Right lung (tissue), 5 donors: Measurements from ENCODE around the gene DYNLT4. TPM values are rescaled to one million over a fixed set of nuclear protein-coding genes. Genes with fewer than 3 reads are reported as not detected.
"Not testable (repeated sequence)": the region's sequence is repeated elsewhere in the genome, so short reads cannot be mapped to it uniquely, and the experiment has no call there.

Experiments used
- DNase-seq, 2 donors: peaks; one replicate each; pipeline ENCODE4 v3.0.0-alpha.2; 2013
- polyA plus RNA-seq, 5 donors: library from polyadenylated mRNA; unstranded; fragments of 120-200 nt; gene quantifications; one replicate each; pipeline versions ENCODE4 v1.2.1 to v1.2.3, GENCODE V29; 2013; ENCODE audit warnings: inconsistent platforms in 1 of 5, low replicate concordance in 1 of 5; ENCODE audit not compliant: insufficient read length in 5 of 5, insufficient read depth in 1 of 5

DYNLT4 gene
- polyA plus RNA-seq, 5 donors, result 0.34 to 2.0 (median 0.74) TPM

DNA sequence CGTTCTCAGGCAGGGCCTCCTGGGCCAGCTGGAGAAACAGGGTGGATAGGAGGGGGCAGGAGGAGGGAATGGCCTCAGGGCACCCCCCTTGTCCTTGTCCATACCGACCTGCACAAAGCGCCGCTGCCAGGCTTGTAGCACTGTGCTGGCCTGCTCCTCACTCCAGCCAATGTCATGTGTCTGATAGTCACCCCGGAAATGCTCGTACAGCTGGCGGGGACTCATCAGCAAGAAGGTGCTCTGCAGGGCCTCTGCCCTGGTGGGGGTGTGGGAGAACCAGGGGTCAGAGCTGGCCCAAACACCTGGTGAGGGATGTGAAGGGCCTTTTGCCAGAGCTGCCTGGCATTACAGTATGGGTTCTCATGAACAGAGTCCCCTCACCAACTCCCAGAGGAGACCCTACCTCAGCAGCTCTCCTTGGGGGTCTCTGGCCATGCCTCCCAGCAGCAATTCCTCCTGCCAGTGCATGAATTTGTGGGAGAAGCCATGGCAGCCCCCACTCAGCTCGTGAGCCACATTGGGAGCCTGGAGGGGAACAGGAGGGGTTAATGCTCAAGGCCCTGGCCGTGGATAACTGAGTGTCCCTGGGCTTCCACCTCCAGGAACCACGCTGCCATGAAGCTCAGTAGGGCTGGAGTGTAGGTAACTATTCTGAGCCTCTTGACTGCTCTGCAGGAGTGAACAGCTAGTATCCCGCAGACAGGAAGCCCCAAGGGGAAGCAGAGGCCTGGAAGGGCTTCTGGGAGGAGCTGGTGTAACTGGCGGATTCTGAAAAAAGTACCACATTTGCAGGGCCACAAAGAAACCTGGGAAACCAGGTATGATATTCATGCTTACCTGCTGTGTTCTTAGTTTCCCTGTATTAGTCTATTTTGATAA lies 22.6 kb upstream of the DYNLT4 start:
- no peak for DNase-seq

DNA sequence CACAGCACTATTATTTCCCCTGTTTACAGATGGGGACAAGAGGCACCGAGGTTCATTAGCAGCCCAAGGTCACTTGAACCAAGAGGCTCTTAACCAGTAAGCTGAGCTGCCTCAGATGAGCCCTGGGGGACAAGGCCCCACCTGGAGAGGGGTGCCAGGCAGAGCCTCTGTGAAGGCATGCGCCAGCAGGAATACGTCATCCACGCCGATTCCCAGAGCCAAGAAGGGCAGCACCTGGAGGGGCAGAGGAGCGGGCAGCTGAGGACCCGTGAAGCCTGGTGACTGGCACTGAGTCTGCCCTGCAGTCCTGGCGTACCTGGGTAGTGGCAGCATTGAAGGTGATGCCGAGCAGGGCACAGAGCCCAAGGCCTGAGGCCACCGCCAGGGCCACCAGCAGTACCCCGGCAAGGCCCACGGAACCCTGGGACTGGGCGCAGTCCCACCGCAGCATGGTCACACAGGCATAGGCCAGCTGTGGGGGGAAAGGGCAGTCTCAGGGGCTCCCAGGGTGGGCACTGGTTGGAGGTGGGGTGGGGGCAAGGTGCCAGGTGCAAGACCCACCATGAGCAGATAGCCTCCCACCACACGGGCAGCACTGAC lies 21.8 kb upstream of the DYNLT4 start:
- no peak for DNase-seq

DNA sequence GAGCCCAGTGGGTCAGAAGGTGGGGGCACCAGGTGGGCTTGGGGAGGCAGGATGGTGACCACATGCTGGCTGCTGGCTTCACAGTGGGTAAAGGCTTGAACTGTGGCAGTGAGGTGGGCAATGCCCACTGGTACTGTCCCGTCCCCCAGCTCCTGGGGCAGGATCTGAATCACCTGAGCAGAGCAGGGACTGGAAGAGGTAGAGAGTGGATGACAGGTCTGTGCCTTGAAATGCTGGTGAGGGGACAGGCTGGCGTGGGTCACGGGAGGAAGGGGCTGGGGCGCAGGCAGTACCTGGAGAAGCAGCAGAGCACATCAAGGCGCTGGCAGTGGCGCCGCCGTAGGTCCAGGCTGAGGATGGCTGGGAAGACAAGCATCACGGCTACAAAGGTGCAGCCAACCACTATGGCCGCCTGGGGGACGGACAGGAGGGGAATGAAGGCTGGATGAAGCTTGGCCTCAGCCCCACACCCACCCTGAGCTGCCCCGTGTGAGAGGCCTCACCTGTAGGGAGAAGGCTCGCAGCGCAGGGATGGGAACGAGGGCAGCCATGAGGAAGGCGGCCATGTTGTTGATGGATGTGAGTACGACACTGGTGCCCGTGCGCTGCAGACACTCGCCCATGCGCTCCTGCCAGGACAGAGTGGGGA lies 21.0 kb upstream of the DYNLT4 start:
- no peak for DNase-seq

DNA sequence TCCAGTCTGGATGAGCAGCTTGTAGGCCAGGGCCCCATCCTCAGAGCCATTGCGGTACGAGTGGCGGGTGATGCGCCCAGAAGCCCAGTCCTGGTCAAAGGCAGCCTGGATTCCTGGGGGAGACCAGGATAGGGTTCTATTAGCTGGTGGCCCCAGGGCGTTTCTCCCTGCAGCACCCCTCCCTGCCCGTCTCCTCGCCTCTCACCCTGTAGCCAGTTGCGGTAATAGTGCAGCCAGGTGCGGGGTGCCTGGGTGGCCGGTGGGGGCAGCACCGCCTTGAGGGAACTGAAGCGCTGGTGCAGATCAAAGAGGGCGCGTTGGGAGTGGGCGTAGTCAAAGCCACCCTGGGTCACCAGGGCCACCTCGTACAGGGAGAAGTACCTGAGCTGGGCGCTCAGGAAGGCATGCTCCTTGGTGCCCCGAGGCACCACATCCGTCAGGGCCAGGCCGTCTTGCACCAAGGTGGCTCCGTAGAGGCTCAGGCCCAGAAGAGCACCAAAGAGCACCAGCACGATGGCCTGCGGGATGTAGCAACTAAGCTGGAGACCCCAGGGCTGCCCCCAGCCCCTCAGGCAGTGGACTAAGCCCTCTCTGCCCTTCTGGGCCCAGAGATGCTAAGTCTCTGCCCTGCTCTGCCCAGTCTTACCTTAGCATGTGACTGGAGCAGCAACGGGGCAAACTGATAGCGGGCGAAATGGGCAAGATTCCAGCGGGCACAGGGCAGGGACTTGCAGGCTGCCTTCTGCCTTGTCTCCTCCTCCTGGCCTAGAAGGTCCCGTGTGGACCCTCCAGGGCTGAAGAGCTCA lies 20.2 kb upstream of the DYNLT4 start:
- DNase-seq, result no peak

DNA sequence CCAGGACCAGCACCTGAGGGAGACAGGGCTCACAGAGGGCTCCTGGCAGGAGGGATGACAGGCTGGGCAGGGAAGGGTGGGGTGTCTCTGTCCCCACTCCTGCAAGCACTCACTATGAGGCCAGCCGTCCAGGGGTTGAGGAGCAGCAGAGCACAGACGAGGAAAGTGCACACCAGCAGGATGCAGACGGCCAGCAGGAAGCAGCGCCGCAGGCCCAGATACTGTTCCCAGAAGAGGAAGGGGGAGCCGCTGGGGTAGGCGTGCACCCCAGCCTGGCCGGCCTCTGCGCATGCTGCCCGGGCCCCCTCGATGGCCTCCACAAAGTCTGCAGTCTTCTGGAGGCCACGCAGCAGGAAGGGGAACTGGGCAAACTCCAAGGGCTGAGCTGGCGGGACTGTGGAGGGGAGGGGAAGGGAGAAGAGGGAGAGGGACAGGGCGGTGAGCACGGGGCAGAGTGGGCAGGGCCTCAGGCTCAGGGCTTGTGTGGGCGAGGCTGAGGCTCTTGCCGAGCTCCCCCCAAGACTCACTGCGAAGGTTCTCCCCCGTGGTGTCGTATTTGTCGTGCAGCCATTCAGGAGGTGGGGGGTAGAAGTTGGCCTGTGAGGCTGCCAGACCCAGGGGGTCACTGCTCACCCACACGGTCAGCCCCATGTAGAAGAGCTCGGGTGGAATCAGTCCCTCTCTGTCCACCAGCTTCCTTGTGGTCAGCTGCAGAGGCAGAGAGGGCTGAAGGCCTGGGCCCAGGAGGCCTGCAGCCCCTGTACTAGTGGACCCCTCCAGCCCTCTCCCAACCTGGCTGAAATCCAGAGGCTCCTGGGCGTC lies 19.4 kb upstream of the DYNLT4 start:
- DNase-seq, result no peak

DNA sequence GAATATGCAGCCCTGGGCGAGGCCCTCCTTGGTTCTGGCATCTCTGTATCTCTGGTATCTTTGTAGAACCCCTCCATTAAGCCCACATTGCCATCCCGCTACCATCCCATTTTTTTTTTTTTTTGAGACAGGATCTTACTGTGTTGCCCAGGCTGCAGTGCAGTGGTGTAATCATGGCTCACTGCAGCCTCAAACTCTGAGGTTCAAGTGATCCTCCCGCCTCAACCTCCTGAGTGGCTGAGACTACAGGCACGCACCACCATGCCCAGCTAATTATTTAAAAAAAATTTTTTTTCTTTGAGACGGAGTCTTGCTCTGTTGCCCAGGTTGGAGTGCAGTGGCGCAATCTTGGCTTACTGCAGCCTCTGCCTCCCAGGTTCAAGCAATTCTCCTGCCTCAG lies 17.2 kb upstream of the DYNLT4 start:
- DNase-seq, result not testable (repeated sequence)

DNA sequence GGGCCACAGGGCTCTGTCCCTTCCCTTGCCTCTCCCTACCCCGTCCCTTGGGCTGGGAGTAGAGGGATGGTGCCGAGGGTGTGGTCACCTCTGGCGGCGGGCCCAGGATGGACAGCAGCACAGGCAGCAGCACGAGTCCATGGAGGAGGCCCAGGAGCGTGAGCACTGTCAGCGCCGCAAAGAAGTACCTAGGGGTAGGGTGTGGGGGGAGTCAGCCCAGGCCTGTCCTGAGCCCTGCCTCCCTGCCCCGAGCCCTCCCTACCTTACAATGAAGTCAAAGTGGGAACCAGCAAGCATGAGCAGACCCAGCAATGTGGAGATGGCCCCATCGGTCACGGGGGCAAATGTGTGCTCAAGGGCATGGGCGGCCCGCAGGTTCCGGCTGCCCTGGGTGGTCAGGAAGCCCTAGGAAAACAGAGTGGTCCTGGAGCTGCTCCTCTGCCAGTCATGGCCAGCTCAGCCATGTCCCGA lies 15.9 kb upstream of the DYNLT4 start:
- DNase-seq, result no peak

DNA sequence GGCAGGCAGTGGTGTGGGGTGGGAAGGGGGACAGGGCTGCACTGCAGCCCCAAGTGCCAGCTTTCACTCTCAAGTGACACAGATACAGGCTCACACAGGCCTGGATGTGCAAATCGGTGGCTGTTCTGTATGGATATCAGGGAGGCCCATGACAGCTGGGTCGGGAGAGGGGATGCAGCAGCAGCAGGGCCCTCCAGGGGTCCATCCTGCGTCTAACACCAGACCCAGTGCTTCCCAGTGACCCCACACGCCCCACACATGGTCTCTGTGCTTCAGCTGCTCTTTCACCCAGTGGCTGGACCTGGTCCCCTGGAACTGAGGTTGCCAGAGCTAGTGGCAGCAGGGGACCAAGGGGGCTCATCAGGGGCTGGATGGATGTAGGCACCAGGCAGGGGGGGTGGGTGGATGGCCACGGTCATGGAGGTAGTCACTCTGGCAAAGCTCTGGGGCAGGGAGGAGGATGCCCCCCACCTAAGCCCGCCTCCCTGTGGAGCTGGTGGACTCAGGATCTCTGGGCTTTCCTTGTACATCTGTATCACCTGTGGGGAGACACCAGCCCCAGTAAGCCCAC lies 15.1 kb upstream of the DYNLT4 start:
- no peak for DNase-seq

DNA sequence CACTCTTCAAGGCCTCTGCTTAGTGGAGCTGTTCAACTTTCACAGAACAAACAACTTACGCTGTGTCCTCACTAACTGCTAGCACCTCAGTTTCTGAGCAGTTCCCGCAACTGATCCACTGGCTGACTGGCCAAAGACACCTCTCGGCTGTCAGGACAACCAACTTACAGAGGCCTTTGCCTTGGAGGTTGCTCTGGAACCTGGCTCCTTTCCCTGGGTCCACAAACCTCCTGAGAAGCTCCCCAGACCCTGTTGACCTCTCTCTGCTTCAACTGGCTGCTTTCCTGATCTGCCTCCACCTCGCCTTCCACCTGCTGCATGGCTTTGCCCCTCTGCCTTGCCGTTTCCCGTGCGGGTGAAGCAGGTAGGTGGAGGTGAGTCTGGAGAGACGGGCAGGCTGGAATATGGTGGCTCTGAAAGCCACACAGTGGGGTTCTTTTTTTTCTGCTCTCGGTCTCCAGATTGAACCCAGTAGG lies 14.1 kb upstream of the DYNLT4 start:
- no peak for DNase-seq

DNA sequence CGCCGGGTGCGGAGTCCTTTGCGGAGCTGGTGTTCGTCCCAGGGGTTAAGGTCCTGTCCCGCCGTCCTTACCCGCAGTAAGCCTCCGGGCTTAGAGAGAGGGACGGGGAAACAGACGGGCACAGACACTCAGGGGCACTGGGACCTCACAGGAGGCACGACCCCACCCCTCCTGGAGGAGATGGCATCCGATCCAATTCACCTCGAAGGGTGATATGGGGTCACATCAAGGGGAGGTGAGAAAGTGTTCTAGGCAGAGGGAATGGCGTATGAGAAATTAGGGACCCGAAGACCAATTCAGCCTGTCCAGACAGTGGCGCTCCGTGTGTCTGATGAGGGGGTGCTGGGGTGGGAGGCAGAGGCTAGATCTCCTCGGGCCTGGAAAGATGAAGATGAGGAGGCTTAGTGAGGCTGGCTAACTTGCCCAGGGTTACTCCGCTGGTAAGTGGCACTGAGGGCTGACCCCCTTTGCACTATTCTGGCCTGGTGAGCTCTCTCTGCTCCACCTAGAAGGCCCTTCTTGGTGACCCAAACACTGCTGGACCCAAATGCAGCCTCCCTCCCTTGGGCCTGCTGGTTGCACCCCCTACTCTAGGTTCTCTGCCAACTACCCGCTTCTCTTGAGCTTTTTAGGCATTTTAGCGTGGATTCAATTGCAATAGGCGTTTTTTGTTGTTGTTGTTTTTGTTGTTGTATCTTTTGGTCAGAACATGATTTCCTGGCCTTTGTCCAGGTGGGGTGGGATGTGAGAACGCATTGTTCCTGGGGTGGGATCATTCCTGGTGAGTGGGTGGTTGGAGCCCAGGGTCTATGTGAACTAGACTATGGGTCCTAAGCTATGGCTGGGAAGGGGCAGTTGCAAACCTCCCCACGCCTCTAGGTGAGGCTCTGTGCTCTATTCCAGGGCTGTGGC lies 13.4 kb upstream of the DYNLT4 start:
- no peak for DNase-seq

DNA sequence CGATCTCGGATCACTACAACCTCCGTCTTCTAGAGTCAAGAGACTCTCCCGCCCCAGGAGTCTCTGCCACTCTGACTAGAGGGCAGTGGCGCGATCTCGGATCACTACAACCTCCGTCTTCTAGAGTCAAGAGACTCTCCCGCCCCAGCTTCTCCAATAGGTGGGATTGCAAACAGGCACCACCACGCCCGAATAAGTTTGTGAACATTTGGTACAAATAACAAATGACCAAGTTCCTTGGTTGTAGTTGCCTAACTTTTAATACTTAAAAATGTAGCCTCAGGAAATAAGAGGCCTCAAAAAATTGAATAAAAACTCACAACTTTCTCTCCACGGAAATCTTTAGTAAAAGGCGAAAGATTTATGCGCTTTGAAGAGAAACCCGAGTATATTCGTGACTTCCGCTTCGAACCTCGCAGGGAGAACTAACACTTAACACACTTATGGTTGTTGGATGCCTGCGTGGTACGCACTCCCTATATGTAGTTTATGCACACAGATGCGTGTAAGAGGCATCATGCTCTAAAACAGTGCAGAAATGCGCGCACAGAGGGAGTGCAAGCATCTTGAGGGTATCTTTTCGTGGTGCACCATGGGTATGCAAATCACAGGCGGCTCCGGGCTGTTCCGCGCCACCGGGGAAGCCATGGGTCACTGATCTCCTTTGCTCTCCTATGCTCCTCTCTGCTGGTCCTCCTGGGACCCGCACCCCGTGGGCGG lies 12.6 kb upstream of the DYNLT4 start:
- DNase-seq, result peak; percentile 87 to 90

DNA sequence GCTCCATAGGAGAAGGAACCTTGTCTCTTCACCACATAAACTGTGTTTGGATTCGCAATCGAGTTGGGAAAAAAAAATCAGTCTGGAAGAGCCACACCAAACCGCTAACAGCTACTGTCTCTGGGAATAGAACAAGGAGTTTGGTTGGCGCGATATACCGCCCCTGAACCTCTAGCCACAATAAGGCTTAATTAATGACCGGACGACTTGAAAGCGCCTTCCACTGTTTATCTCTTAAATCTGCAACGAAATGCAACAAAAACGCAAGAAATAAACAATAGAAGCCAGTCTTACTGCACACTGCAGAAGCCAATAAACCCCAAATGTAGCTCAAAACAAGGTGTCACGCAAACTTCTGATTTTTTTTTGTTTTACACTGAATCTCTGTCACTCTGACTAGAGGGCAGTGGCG lies 12.1 kb upstream of the DYNLT4 start:
- peak in 1 of 2 donors; percentile 51 for DNase-seq

DNA sequence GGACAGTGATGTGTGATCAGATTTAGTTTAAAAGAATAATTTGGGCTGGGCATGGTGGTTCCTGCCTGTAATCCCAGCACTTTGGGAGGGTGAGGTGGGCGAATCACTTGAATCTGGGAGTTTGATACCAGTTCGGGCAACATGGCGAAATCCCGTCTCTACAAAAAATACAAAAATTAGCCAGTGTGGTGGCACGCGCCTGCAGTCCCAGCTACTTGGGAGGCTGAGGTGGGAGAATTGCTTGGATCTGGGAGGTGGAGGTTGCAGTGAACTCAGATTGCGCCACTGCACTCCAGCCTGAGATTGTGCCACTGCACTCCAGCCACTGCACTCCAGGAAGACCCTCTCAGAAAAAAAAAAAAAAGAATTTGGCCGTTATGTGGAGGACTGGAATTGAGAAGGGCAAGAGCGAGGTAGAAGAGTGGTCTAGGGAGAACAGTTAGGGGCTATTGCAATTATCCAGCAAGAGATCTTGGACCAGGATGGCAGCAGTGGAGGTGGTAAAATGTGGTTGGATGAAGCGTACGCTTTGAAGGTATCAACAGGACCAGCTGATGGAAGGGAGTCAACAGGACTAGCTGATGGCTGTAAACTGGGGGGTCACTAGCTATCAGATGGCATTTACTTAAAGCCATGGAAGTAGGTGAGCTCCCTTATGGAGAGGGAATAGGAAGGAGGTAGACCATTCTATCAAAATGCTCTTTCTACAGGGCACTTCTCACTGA lies 10.8 kb upstream of the DYNLT4 start:
- DNase-seq, result no peak

DNA sequence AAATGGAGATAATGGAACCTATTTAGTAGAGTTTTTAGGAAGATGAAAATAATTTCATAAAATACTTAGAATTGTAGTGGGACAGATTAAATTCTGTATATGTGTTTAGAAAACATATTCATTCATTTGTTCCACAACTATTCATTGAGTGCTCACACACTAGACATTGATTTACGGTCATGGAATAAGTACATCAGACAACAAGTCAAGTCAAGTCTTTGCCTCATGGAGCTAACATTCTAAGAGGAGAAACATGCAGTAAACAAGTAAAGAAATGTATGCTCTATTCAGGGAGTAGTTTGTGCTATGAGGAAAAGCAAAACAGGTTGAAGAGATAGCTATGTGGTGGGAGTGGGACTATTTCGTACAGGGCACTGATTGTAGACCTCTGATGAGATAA lies 10.2 kb upstream of the DYNLT4 start:
- DNase-seq, result no peak

DNA sequence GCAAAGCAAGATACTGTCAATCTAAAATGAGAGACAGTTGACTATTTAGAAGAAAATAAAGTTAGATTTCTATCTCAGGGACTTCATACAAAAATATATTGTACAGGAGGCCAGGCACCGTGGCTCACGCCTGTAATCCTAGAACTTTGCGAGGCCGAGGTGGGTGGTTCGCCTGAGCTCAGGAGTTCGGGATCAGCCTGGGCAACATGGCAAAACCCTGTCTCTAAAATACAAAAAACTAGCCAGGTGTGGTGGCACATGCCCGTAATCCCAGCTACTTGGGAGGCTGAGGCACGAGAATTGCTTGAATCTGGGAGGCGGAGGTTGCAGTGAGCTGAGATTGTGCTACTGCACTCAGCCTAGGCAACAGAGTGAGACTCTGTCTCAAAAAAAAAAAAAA lies 8.8 kb upstream of the DYNLT4 start:
- DNase-seq, result not testable (repeated sequence)

DNA sequence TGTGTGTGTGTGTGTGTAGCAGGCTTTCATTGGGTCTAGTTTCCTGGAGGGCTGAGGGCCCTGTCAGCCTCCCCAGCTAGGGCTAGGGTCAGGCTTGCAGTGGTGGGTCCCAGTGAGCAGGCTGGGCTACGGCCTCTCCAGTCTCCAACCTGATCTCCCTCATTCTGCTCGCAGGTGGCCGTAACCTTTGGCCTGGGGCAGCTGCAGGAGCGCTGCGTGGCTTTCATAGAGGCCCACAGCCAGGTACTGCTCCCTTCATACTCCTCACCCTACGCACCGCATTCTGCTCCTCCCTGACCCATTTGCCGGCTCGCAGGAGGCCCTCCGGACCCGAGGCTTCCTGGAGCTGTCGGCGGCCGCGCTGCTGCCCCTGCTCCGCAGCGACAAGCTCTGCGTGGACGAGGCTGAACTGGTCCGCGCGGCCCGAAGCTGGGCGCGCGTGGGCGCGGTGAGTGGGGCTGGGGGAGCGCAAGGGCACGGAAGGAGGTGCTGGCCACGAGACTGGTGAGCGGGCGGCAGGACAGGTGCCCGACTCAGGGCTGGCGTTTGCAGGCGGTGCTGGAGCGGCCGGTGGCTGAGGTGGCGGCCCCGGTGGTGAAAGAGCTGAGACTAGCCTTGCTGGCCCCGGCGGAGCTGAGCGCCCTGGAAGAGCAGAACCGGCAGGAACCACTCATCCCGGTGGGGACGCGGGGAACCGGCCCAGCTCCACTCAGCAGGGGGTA lies 5.8 kb upstream of the DYNLT4 start:
- no peak for DNase-seq

DNA sequence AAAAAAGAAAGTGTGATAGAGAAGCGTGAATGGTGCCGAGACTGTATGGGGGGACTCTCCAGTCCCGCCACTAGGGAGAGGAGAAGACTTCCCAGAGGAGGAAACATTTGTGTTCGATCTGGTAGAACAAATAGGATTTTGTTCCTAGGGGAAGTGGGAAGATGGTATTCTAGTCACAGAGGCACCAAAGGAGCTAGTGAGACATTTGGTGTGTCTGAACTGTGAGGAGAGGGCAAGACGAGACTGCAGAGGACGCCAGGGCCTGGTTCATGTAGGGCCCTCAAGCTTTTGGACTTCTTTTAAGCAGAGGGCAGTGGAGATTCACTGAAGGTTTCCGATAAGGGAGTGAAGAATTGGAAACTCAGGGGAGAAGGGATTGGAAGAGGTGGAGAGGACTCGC lies 4.1 kb upstream of the DYNLT4 start:
- no peak for DNase-seq
